ENCODE results near the gene KIF4A.
"Not testable (repeated sequence)": the region's sequence is repeated elsewhere in the genome, so short reads cannot be mapped to it uniquely, and the experiment has no call there.

KIF4A gene, protein sequence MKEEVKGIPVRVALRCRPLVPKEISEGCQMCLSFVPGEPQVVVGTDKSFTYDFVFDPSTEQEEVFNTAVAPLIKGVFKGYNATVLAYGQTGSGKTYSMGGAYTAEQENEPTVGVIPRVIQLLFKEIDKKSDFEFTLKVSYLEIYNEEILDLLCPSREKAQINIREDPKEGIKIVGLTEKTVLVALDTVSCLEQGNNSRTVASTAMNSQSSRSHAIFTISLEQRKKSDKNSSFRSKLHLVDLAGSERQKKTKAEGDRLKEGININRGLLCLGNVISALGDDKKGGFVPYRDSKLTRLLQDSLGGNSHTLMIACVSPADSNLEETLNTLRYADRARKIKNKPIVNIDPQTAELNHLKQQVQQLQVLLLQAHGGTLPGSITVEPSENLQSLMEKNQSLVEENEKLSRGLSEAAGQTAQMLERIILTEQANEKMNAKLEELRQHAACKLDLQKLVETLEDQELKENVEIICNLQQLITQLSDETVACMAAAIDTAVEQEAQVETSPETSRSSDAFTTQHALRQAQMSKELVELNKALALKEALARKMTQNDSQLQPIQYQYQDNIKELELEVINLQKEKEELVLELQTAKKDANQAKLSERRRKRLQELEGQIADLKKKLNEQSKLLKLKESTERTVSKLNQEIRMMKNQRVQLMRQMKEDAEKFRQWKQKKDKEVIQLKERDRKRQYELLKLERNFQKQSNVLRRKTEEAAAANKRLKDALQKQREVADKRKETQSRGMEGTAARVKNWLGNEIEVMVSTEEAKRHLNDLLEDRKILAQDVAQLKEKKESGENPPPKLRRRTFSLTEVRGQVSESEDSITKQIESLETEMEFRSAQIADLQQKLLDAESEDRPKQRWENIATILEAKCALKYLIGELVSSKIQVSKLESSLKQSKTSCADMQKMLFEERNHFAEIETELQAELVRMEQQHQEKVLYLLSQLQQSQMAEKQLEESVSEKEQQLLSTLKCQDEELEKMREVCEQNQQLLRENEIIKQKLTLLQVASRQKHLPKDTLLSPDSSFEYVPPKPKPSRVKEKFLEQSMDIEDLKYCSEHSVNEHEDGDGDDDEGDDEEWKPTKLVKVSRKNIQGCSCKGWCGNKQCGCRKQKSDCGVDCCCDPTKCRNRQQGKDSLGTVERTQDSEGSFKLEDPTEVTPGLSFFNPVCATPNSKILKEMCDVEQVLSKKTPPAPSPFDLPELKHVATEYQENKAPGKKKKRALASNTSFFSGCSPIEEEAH
- 0.58 to 0.86 (median 0.70) reads per million in 3 donors for total RNA-seq

DNA sequence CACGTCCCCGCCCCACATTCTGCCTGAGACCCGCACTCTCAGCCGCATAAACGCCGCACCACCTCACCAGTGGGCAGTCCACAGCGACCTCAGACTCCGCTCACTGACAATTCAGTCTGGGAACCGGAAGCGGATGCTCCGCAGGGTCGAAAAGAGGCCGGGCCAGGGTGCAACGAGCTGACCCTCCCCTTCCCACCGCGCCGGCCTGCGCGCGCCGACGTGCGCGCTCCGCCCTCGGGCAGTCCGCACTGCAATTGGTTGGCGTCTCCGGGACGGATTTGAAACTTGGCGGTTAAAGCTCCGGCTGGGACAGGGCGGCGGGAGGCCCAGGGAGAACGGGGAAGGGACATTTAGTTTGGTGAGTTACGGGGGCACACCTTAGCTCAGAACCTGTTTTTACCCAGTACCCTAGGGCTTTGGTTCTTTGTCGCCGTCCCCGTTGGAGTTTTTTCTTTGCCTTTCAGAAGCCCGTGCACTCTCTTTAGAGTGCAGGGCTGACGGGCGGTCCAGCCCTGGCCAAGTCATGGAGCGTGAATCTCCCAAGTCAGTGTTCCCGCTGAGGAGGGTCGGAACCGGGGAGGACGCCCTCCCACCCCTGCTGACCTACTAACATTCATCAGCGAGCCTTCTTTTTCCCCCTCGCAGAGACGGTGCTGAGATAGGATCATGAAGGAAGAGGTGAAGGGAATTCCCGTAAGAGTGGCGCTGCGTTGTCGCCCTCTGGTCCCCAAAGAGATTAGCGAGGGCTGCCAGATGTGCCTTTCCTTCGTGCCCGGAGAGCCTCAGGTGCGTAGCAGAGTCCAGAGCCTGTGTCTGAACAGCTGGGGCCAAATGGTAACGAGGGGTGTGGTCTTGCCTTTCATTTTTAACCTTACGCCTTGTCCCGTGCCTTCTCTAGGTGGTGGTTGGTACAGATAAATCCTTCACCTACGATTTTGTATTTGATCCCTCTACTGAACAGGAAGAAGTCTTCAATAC, at the start of gene KIF4A, which contains the start of gene PDZD11:
KIF4A (plus strand) TSS at position 312 of the 978 bp plus-strand sequence; CDS start at position 667, 355 bp downstream.
PDZD11 (minus strand) TSS at position 135 of the 978 bp plus-strand sequence. CDS start 586 bp downstream, outside the sequence.
- no peaks in the 10 kb centered on the region for H3K36me3 ChIP-seq (ENCODE audit: control insufficient read depth, insufficient read depth, low read length)
- H3K4me3 ChIP-seq (ENCODE audit: insufficient read depth, low read depth, low read length, poor library complexity, severe bottlenecking) = peak within 1 kb of the TSS; percentile 62
- peak; percentile 55 to 71 (median 64) for DNase-seq
- no peaks in the 10 kb centered on the region for H3K27me3 ChIP-seq (replicated peaks; ENCODE audit: control insufficient read depth, insufficient read depth, low read length, poor library complexity, severe bottlenecking)
- no peaks in the 10 kb centered on the region for H3K4me1 ChIP-seq (ENCODE audit: control insufficient read depth, insufficient read depth, low read length, poor library complexity, severe bottlenecking)
- H3K27ac ChIP-seq (ENCODE audit: insufficient read depth, low read length, poor library complexity, severe bottlenecking) = peak within 1 kb of the TSS; percentile 51
- H3K9me3 ChIP-seq (ENCODE audit: control insufficient read depth, low read length) = no peaks in the 10 kb centered on the region

- H3K4me1 ChIP-seq (ENCODE audit: control insufficient read depth, insufficient read depth, low read length, poor library complexity, severe bottlenecking) = no peaks in the 10 kb centered on the region
Measured at GRCh38 chrX:70240751-70241150, 49.2 kb upstream of the KIF4A start.

DNA sequence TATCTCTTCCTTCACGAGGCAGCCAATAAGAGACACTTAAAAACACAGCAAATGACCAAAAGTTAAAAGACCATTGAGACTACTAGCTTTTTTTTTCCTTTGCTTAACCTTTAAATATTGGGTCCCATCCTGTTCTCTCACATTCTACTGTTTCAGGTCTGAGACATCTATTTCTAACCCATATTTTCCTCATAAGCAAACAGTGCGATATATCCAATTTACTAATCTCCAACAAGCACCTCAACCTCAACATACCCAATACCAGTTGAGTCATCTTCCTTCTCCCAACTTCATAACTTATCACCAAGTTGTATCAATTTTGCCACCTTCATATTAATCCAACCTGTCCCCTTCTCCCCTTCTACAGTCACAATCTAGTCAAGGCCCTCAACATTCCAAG, 48.4 kb upstream of the KIF4A start:
- no peaks in the 10 kb centered on the region for H3K9me3 ChIP-seq (ENCODE audit: control insufficient read depth, low read length)
- no peak overlapping the region for H3K4me3 ChIP-seq (ENCODE audit: insufficient read depth, low read depth, low read length, poor library complexity, severe bottlenecking)
- DNase-seq = no peak
- H3K36me3 ChIP-seq (ENCODE audit: control insufficient read depth, insufficient read depth, low read length) = no peaks in the 10 kb centered on the region
- H3K27me3 ChIP-seq (replicated peaks; ENCODE audit: control insufficient read depth, insufficient read depth, low read length, poor library complexity, severe bottlenecking) = no peaks in the 10 kb centered on the region
- H3K4me1 ChIP-seq (ENCODE audit: control insufficient read depth, insufficient read depth, low read length, poor library complexity, severe bottlenecking) = no peaks in the 10 kb centered on the region
- H3K27ac ChIP-seq (ENCODE audit: insufficient read depth, low read length, poor library complexity, severe bottlenecking) = no peak overlapping the region

More at GRCh38 chrX:70240751-70241150, 49.2 kb upstream of the KIF4A start:
- Histone ChIP-seq H3K4me3 (ENCODE audit: insufficient read depth, low read depth, low read length, poor library complexity, severe bottlenecking) (no peak overlapping the region), H3K27me3 (replicated peaks; ENCODE audit: control insufficient read depth, insufficient read depth, low read length, poor library complexity, severe bottlenecking) (no peaks in the 10 kb centered on the region), H3K27ac (ENCODE audit: insufficient read depth, low read length, poor library complexity, severe bottlenecking) (no peak overlapping the region), H3K9me3 (ENCODE audit: control insufficient read depth, low read length) (no peaks in the 10 kb centered on the region), H3K36me3 (ENCODE audit: control insufficient read depth, insufficient read depth, low read length) (no peaks in the 10 kb centered on the region)
- no peak for DNase-seq

- DNase-seq; H3K36me3 ChIP-seq (ENCODE audit: control insufficient read depth, insufficient read depth, low read length); H3K27me3 ChIP-seq (replicated peaks; ENCODE audit: control insufficient read depth, insufficient read depth, low read length, poor library complexity, severe bottlenecking); H3K9me3 ChIP-seq (ENCODE audit: control insufficient read depth, low read length); H3K4me1 ChIP-seq (ENCODE audit: control insufficient read depth, insufficient read depth, low read length, poor library complexity, severe bottlenecking); H3K4me3 ChIP-seq (ENCODE audit: insufficient read depth, low read depth, low read length, poor library complexity, severe bottlenecking); H3K27ac ChIP-seq (ENCODE audit: insufficient read depth, low read length, poor library complexity, severe bottlenecking): not testable (repeated sequence)
Measured at GRCh38 chrX:70243601-70244000, 46.3 kb upstream of the KIF4A start.

GRCh38 chrX:70244881-70245280, 45.0 kb upstream of the KIF4A start:
- no peak for DNase-seq
- H3K4me3 ChIP-seq (ENCODE audit: insufficient read depth, low read depth, low read length, poor library complexity, severe bottlenecking) = no peak overlapping the region
- no peak overlapping the region for H3K27ac ChIP-seq (ENCODE audit: insufficient read depth, low read length, poor library complexity, severe bottlenecking)
- no peaks in the 10 kb centered on the region for H3K4me1 ChIP-seq (ENCODE audit: control insufficient read depth, insufficient read depth, low read length, poor library complexity, severe bottlenecking)
- H3K27me3 ChIP-seq (replicated peaks; ENCODE audit: control insufficient read depth, insufficient read depth, low read length, poor library complexity, severe bottlenecking) = no peaks in the 10 kb centered on the region
- H3K36me3 ChIP-seq (ENCODE audit: control insufficient read depth, insufficient read depth, low read length) = no peaks in the 10 kb centered on the region
- H3K9me3 ChIP-seq (ENCODE audit: control insufficient read depth, low read length) = no peaks in the 10 kb centered on the region

DNA sequence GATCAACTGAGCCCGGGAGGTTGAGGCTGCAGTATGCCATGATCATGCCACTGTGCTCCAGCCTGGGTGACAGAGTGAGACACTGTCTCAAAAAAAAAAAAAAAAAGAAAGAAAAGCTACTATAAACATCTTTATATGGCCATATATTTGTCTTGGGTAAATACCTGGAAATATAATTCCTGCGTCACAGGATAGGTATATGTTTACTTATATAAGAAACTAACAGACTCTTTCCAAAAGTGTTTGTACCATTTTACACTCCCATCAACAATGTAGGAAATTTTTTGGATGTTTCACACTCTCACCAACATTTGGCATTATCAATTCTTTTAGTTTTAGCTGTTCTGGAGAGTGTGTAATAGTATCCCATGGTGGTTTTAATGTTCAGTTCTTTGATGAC, 42.7 kb upstream of the KIF4A start:
- H3K9me3 ChIP-seq (ENCODE audit: control insufficient read depth, low read length) = no peaks in the 10 kb centered on the region
- H3K36me3 ChIP-seq (ENCODE audit: control insufficient read depth, insufficient read depth, low read length) = no peaks in the 10 kb centered on the region
- H3K4me3 ChIP-seq (ENCODE audit: insufficient read depth, low read depth, low read length, poor library complexity, severe bottlenecking) = no peak overlapping the region
- no peak overlapping the region for H3K27ac ChIP-seq (ENCODE audit: insufficient read depth, low read length, poor library complexity, severe bottlenecking)
- H3K27me3 ChIP-seq (replicated peaks; ENCODE audit: control insufficient read depth, insufficient read depth, low read length, poor library complexity, severe bottlenecking) = no peaks in the 10 kb centered on the region
- no peaks in the 10 kb centered on the region for H3K4me1 ChIP-seq (ENCODE audit: control insufficient read depth, insufficient read depth, low read length, poor library complexity, severe bottlenecking)
- DNase-seq = no peak

DNA sequence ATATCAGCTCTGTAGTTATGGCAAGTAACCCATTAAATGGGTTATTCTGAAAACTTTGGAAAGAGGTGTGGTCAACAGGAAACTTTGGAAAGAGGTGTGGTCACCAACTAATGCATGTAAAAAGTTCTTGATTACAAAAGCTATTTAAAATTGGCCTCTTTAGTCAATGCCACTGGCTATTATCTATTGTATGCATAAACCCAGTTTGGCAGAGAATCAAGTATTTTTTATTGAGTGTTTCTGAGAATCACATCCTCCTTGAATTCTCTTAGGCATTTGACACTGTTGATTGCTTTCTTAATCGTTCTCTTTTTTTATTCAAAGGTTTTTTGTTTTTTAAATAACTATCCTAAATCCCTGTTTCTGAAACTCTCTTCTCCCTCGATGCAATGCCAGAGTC, 37.4 kb upstream of the KIF4A start:
- no peaks in the 10 kb centered on the region for H3K36me3 ChIP-seq (ENCODE audit: control insufficient read depth, insufficient read depth, low read length)
- DNase-seq = no peak
- H3K27ac ChIP-seq (ENCODE audit: insufficient read depth, low read length, poor library complexity, severe bottlenecking) = no peak overlapping the region
- no peaks in the 10 kb centered on the region for H3K4me1 ChIP-seq (ENCODE audit: control insufficient read depth, insufficient read depth, low read length, poor library complexity, severe bottlenecking)
- H3K9me3 ChIP-seq (ENCODE audit: control insufficient read depth, low read length) = no peaks in the 10 kb centered on the region
- no peak overlapping the region for H3K4me3 ChIP-seq (ENCODE audit: insufficient read depth, low read depth, low read length, poor library complexity, severe bottlenecking)
- H3K27me3 ChIP-seq (replicated peaks; ENCODE audit: control insufficient read depth, insufficient read depth, low read length, poor library complexity, severe bottlenecking) = no peaks in the 10 kb centered on the region

- H3K36me3 ChIP-seq (ENCODE audit: control insufficient read depth, insufficient read depth, low read length) = no peaks in the 10 kb centered on the region
- H3K9me3 ChIP-seq (ENCODE audit: control insufficient read depth, low read length) = no peaks in the 10 kb centered on the region
- no peak overlapping the region for H3K4me3 ChIP-seq (ENCODE audit: insufficient read depth, low read depth, low read length, poor library complexity, severe bottlenecking)
- H3K27me3 ChIP-seq (replicated peaks; ENCODE audit: control insufficient read depth, insufficient read depth, low read length, poor library complexity, severe bottlenecking) = no peaks in the 10 kb centered on the region
- no peak overlapping the region for H3K27ac ChIP-seq (ENCODE audit: insufficient read depth, low read length, poor library complexity, severe bottlenecking)
- no peak for DNase-seq
- no peaks in the 10 kb centered on the region for H3K4me1 ChIP-seq (ENCODE audit: control insufficient read depth, insufficient read depth, low read length, poor library complexity, severe bottlenecking)
Measured at GRCh38 chrX:70253377-70254062, 36.4 kb upstream of the KIF4A start.
